Activated CD8-positive, alpha-beta memory T cell treated with anti-CD3 and anti-CD28 coated beads for 48 hours (primary cell): ENCODE data around the gene RPP25.

Experiments used
- DNase-seq, 3 experiments: peaks; one replicate each; pipeline ENCODE4 v3.0.0-alpha.2; 2020; ENCODE audit warnings: low read depth in 2 of 3, low spot score in 2 of 3

RPP25 gene

DNA sequence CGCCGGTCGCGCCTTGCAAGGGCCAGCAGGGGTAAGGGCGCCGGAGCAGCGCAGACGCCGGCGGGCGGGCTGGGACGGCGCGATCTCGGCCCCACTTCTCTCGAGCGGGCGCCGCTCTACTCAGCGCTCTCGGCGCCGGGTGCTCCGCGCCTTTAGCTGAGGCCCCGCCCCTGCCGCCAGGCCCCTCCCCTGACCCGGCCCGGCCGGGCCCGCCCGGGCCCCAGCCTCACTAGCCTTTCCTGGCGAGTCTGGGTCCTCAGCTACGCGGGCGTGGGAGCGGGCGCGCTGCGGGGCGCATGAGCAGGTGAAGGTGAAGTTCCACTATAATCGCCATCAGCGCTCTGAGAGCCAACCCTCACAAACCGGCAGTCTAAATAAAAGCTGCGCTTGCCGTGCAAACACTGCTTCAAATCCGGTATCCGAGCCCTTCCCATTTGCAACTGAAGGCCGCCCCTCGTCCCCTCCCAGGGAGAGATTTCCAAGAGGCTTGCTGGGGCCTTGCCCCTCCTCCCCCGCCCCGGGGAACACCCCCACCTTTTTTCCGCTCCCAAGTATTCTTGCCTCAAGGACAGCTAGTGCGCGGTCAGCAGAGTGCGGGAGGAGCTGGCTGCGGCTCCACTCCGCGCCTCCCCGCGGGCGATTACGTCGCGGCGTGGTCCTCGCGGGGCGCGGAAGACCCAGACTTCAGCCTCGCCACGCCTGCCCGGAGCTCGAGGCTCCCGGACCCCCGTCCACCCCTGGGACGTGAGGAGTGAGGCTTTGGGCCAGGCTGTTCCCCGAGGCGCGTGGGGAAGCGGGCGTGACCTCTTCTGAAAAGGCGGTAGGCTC is at the start of gene RPP25:
Gene RPP25 (minus strand): TSS at position 125 of the 828 bp plus-strand sequence. CDS start 189 bp downstream, outside the sequence.
- DNase-seq: peak in 2 of 3 experiments; percentile 55 to 60

DNA sequence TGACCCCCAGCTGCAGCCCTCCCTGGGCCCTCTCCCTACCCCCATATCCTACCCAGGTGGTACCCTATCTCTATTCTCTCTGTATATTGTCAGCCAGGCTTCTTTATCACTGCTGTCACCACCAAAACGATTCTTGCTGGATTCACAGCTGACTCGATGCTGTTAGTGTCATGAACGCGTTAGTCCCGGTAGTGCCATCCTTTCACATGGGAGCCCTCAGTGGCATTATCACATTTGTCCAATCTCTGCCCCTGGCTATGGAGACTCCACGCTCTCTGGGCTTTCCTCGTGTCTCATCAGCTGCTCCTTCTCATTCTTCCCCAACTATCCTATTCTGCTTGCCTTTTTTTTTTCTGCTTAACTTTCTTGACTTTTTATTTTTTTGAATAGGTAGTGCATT is 45.8 kb upstream of the RPP25 start:
- DNase-seq: no peak

DNA sequence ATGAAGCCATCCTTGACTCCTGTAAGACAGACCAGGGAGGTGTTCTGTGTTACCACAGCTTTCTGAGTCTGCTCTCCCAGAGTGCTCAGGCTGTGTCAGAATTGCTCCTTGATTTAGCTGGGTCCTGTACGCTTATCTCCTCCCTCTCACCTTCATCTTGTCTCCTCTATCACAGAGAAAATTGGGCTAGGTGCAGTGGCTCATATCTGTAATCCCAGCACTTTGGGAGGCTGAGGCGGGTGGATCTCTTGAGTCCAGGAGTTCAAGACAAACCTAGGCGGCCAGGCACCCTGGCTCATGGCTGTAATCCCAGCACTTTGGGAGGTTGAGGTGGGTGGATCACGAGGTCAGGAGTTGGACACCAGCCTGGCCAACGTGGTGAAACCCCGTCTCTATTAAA is 44.7 kb upstream of the RPP25 start:
- no peak for DNase-seq

DNA sequence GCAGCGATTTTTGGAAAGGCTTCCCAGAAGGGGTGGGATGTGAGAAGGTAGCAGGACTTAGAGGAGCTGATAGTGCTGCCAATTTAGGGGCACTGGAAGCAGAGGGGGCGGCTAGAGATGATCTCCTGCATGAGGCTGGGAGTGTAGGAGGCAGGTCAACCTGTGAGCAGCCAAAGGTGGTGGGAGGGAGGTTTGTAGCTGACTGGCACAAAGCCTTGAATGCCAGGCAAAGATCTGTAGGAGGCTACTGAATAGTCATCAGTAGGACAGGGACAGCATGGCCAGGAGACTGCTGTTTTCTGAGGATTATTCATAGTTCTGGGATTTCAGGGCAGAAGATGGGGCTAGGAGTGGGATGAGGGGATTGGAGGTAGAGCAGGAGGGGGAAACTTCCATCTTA is 41.0 kb upstream of the RPP25 start:
- no peak for DNase-seq

DNA sequence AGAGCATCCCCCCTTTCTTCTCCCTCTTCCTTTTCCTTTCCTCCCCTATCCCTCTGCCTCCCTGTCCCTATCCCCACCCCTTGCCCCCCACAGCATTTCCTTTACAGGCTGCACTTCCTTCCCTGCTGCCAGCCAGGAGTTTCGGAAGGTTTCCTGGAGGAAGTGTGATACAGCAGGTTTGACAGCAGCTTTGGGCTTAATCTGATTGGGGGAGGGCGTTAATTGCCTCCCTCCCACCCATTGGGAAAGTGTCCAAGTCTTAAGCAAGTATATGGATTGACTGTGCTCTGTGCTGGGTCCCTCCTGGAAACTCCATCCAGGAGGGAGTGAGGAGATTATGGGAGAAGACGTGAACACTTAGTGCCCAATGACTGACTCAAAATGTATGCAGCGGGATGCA is 40.6 kb upstream of the RPP25 start:
- no peak for DNase-seq

DNA sequence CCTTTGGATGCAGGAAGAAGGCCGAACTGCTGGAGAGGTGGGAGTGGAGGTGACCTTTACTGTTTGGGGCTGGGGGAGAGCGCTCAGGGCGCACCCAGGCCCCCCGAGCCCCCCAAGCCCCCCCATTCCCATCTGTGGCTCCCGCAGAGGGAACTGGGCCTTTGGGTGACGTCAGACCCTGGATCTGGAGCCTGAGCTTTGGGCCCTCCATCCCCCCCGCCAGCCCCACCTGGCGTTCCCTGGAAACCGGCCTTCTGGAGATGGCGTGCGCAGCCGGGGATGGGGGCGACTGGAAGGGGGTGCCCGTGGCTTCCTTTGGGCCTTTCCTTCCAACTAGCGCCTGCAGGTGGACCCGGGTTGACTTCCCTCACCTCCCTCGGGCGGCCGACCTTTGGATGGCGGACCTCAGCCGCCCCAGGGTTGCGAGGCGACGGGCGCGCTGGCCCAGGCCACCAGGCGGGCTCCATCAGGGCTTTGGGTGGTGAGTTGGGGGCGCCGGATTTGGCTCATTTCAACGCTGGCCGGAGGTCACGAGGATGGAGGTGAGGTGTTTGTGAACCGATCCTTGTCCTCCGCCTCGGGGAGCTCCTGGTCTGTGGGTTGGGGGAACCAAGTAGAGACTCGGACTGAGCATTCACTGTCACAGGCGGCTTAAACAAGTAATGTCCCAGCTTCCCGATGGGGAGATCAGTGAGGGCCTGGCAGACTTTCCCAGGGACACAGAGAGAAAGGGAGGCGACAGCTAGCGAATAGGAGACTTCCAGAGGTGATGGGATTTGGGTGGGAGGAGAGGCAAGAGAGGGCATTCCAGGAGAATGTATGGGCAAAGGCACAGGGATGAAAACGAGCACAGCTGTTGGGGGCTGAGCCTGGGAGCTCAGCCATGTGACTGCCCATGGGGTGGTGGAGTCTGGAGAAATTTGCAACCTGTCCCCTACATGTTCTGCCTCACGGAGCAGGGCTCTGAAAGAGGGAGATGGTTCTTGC is 39.5 kb upstream of the RPP25 start:
- DNase-seq: no peak

- peak; percentile 70 to 93 (median 90) for DNase-seq
Measured at GRCh38 chr15:74995182-74995778, 38.7 kb upstream of the RPP25 start, which contains the start of gene SCAMP5. Gene SCAMP5, plus strand, starts transcription at chr15:74995563. Its CDS starts 16,277 bp downstream, at chr15:75011840.

- DNase-seq: no peak
Measured at GRCh38 chr15:74994685-74995084, 38.1 kb upstream of the RPP25 start.

GRCh38 chr15:74994236-74994635 is 37.7 kb upstream of the RPP25 start:
- no peak for DNase-seq

DNA sequence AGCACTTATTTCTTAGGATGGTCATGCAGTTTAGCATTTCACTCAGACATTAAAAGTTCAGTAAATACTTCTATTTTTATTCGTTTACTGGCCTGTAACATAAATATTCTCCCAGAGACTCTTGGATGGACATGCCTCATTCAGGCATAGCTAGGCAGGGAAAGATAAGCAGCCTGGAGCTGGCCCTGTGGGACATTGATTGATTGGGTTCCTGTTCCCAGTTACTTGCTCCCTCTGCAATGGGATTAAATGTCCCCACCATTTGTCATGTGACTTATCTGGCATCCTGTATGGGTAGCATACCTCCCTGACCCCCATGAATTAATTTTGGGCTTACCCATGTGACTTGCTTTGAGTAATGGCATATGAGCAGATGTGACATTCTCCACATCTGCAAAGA is 36.0 kb upstream of the RPP25 start:
- no peak for DNase-seq

- DNase-seq: no peak
Measured at GRCh38 chr15:74989527-74989926, 33.0 kb upstream of the RPP25 start.

DNA sequence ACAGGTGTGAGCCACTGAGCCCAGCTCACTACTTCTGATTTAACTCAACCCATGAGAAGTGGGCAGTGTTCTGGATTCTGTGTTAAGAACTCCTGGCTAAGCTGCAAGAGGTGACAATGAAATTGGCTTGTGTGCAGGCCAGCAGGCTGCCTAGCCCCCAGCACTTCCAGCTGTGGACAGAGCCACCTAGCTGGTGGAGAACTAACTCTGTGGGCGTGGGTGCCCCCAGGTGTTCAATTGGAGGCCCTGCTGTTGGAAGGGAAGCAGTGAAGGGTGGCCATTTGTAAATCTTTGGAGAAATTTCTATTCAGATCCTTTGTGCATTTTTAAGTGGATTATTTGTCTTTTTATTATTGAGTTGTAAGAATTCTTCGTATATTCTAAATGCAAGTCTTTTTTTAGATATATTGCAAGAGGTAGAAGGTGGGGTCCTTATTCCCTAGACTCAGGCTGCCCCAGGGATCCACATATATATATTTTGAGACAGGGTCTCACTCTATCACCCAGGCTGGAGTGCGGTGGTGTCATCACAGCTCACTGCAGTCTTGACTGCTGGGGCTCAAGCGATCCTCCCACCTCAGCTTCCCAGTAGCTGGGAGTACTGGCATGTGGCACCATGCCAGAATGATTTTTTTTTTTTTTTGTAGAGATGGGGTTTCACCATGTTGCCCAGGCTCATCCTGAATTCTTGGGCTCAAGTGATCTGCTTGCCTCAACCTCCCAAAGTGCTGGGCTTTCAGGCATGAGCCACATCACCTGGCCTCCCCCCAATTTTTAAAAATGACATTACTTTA is 31.6 kb upstream of the RPP25 start:
- DNase-seq: peak in 1 of 3 experiments; percentile 20

DNA sequence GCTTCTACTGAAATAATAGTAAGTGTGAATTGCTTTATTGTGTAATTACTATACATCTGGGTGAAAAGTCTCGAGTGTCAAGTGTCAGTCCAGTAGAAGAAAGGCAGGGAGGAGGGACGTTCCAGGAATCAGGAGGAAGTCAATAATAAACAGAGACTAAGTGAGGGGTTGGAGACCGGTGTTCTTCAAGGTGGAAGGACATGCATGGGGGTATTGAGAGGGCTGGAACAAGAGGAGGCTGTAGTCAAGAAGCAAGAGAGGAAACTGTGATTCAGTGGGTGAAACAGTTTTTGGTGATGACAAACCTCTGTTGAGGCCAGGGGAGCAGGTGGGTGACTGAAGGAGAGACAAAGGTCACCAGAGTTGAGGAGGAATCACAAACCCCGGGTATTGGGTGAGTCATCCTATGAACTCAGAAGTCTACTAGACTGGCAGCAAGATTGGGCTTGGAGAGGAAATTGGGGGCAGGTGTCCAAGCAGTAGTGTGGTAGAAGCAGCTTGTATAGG is 27.2 kb upstream of the RPP25 start:
- peak in 2 of 3 experiments; percentile 37 to 41 for DNase-seq

- DNase-seq: no peak
Measured at GRCh38 chr15:74982183-74982582, 25.6 kb upstream of the RPP25 start.

GRCh38 chr15:74978503-74978902 is 21.9 kb upstream of the RPP25 start:
- no peak for DNase-seq

GRCh38 chr15:74978077-74978476 is 21.5 kb upstream of the RPP25 start:
- no peak for DNase-seq

DNA sequence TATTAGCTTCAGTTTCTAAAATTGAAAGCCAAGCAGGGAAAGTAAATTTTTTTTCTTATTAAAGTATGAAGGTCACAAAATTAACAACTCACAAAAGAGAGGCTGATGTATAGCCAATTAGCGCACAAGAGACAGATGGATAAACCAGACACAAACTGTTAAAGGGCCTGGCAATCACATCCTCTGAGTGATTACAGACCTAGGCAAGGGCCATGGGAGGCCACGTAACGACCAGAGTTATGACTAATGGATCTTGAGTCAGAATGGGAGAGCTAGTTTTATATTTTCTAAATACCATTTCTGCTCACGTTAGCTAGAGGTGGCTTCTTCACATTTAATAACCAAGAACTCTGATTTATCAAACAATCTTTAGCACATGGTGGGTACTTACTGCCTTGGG is 21.0 kb upstream of the RPP25 start:
- DNase-seq: no peak

GRCh38 chr15:74976159-74976558 is 19.6 kb upstream of the RPP25 start:
- DNase-seq: no peak

DNA sequence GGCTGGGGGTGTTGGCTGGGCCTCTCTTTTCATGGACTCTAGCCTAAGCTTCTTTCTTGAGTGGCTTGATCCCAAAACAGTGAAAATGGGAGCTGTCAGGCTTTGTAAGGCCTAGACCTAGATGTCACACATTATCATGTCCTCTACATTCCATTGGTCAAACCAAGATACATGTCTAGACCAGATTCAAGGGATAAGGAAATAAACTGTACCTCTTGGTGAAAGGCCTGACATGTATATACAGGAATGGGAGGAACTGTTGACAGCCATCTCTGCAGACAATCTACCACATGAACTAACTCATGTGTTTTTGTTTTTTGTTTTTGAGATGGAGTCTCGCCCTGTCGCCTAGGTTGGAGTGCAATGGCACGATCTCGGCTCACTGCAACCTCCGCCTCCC is 11.1 kb upstream of the RPP25 start:
- no peak for DNase-seq

GRCh38 chr15:74964794-74965193 is 8.2 kb upstream of the RPP25 start:
- no peak for DNase-seq
